Uterine smooth muscle cell (primary cell): ENCODE data around the gene NAE1. TPM values are rescaled to one million over a fixed set of nuclear protein-coding genes. Genes with fewer than 3 reads are reported as not detected.

Experiments
- total RNA-seq: library from RNA; depleted of rRNA; stranded (reverse); fragments of >200 nt; gene quantifications from 2 replicates; pipeline ENCODE4 v1.2.3, GENCODE V29; 2014

NAE1 gene
- 69.6 and 122 TPM in 2 replicates for total RNA-seq

GRCh38 chr16:66830422-66831404 lies at the start of gene NAE1:
Gene NAE1 (minus strand): TSS chr16:66830976. CDS start chr16:66830899, 77 bp downstream.

DNA sequence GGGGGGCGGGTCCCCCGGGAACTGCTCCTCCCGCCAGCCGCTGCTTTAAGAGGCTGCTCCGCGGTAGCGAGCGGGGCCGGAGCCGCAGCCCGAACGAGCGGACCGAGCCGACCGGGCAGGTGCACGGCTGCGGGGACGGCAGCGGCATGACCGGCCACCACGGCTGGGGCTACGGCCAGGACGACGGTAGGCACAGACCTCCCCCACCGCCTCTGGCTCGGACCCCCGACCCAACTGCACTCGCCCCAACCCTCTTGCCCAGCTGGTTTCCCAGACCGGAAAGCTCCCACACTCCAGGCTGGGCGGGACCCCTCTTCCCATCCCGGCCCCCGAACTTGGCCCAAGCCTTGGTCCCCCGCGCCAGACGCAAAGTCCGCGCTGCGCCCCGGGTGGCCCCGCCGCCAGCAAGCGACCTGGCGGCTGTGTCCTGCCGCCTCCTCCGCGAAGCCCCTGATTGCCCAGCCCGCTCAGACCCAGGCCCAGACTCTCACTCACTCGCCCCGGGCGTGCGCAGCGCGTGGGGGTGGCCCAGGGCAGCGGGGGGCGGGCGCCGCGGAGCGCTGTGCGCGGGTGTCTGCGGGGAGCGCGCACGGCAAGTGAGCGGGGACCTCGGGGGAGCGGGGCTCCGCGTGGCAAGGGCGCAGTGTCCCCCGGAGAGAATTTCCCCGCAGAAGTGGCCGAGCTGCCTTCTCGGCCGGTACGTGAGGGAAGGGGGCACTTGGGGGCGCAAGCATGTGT lies 13.7 kb upstream of the NAE1 start, which contains the start of gene CA7:
TSS of gene CA7 (plus strand) at position 73 of the 738 bp plus-strand sequence. CDS start at position 147, 74 bp downstream.

DNA sequence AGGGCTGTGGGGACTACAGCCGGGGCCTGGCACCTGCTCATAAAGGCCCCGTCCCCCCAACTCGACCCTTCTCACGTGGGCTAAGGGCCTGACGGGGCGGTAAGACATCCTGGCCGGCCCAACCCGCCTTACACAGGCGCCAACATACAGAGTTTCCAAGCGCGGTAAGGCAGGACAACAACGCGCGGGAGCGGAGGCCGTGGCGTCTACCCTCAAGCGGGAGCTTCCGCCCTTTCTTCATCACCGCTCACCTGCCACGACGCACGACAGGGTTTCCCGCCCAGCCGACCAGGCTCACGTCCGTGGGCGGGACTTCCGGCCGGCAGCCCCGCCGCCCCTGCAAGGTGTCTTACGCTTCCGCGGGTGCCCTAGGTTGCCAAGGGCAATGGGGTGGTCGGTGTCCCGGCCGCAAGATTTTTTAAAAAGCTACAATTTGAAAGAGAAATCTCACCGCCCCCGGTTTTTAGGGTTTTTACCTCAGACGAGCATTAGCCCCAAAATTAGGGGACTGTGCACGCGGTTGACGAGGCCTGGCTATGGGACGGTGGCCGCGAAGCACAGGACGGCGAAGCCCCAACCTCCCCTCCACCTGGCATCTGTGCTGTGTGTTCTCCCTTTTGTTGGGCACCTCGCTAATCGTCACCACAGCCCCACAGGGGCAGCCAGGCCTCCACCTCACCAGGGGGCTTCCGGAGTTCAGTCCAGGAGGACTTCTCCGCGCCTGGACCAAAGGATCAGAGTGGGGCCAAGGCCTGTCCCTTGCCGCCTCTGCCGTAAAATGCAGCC lies 29.3 kb downstream of the NAE1 start, which contains the start of gene TERB1:
TSS of gene TERB1 (minus strand) at position 265 of the 786 bp plus-strand sequence. CDS start 4,786 bp downstream, outside the sequence.

Other genes with a start within 250 kb of the NAE1 start
- gene CMTM3, start 226.3 kb downstream of the NAE1 start, total RNA-seq = 8.5 and 13.9 TPM in 2 replicates
- 19.6 and 20.6 TPM in 2 replicates for gene CMTM4, start 134.2 kb downstream of the NAE1 start, total RNA-seq
- gene DYNC1LI2, start 79.4 kb downstream of the NAE1 start, total RNA-seq = 131 and 156 TPM in 2 replicates
- gene TERB1, start 29.4 kb downstream of the NAE1 start, total RNA-seq = 0.11 TPM in 1 of 2 replicates, not detected in the other
- gene CA7, start 13.4 kb upstream of the NAE1 start, total RNA-seq = not detected in 2 replicates
- gene PDP2, start 49.5 kb upstream of the NAE1 start, total RNA-seq = 17.1 and 17.7 TPM in 2 replicates
- gene CDH16, start 87.9 kb upstream of the NAE1 start, total RNA-seq = not detected in 2 replicates
- 3.8 and 8.0 TPM in 2 replicates for gene RRAD, start 94.6 kb upstream of the NAE1 start, total RNA-seq
- gene CIAO2B, start 103.4 kb upstream of the NAE1 start, total RNA-seq = 227 and 229 TPM in 2 replicates
- 23.8 and 29.5 TPM in 2 replicates for gene CES2, start 104.5 kb upstream of the NAE1 start, total RNA-seq
- 0.25 and 0.55 TPM in 2 replicates for gene CES3, start 130.3 kb upstream of the NAE1 start, total RNA-seq
- gene CES4A, start 157.6 kb upstream of the NAE1 start, total RNA-seq = 1.00 and 2.2 TPM in 2 replicates
- 121 and 197 TPM in 2 replicates for gene CBFB, start 198.2 kb upstream of the NAE1 start, total RNA-seq